Stimulated activated naive CD8-positive, alpha-beta T cell treated with anti-CD3 and anti-CD28 coated beads, Interleukin-15, Interleukin-2, amounts not matched to agents 100 ng/mL and 50 ng/mL, for 24 hours (primary cell): ENCODE measurements around the gene SNTG2.
"Not testable (repeated sequence)": the region's sequence is repeated elsewhere in the genome, so short reads cannot be mapped to it uniquely, and the experiment has no call there.

Experiments used
- H3K27ac Mint-ChIP-seq: one replicate; pipeline ENCODE4 v1.8.0; 2021; ENCODE audit warnings: mild to moderate bottlenecking, mixed read lengths
- H3K27me3 Mint-ChIP-seq: one replicate; pipeline ENCODE4 v1.8.0; 2021; ENCODE audit warnings: mixed read lengths
- H3K36me3 Mint-ChIP-seq: one replicate; pipeline ENCODE4 v1.8.0; 2021; ENCODE audit warnings: low read depth, mixed read lengths
- H3K4me1 Mint-ChIP-seq: one replicate; pipeline ENCODE4 v1.8.0; 2021; ENCODE audit warnings: low read depth, mixed read lengths
- H3K4me3 Mint-ChIP-seq: one replicate; pipeline ENCODE4 v1.8.0; 2021; ENCODE audit warnings: mild to moderate bottlenecking, mixed read lengths
- H3K9me3 Mint-ChIP-seq: one replicate; pipeline ENCODE4 v1.8.0; 2021; ENCODE audit warnings: mixed read lengths

The SNTG2 gene

GRCh38 chr2:1129982-1130381 lies 179.3 kb downstream of the SNTG2 start:
- Mint-ChIP-seq H3K4me3 (no peak overlapping the region), H3K27ac (no peak overlapping the region), H3K36me3 (peaks cover 4% of the 10 kb centered on the region), H3K4me1 (peaks cover 22% of the 10 kb centered on the region), H3K27me3 (peaks cover 10% of the 10 kb centered on the region), H3K9me3 (no peaks in the 10 kb centered on the region)

DNA sequence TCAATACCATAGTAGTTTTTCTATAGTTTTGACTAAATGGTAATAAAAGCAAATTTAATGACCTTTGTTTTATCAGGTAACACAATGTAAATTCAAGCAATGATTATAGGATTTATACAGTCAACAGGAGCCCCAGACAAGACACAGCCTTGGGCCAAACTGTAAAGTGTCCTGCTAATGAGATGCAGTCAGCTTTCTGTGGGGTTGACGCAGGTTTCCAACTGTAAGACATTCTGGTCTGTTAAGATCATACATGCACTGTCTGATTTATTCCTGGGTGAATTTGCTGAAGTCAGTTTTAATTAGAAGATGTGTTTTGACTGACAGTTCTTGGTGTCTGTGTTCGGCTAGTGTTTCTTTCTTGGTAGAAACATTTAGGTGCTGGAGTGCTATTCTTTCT lies 180.3 kb downstream of the SNTG2 start:
- H3K4me3 Mint-ChIP-seq: no peak overlapping the region
- peaks cover 4% of the 10 kb centered on the region for H3K36me3 Mint-ChIP-seq
- H3K27me3 Mint-ChIP-seq: peaks cover 10% of the 10 kb centered on the region
- peaks cover 22% of the 10 kb centered on the region for H3K4me1 Mint-ChIP-seq
- no peaks in the 10 kb centered on the region for H3K9me3 Mint-ChIP-seq
- no peak overlapping the region for H3K27ac Mint-ChIP-seq

DNA sequence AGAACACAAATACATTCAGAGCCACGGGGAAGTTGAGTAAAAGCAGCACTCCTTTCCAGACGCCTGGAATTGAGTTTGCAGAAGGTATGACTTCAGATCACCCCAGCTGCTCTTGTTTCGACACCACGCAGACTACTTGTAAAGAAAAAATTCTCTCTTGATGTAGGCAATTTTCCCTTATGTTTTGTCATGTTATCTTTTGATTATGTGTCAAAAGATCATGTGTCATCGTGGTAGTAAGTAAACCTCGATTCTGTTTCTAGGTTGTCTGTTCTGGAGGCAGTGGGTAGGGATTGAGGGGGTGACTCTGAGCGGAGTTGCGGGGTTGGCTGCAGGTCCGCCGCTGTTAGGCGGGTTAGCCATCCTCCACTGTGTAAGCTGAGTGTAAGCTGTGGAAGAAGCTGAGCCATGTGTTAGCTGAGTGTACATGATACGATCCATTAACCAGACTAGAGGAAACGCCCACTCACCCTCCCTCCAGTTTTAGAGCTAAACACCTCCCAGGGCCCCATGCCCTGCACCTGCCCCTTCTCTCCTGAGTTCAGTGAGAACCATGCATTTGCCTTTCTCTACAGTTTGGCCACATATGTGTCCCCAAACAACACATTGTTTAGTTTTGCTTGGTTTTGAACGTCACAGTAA lies 181.8 kb downstream of the SNTG2 start:
- H3K36me3 Mint-ChIP-seq: peaks cover 4% of the 10 kb centered on the region

DNA sequence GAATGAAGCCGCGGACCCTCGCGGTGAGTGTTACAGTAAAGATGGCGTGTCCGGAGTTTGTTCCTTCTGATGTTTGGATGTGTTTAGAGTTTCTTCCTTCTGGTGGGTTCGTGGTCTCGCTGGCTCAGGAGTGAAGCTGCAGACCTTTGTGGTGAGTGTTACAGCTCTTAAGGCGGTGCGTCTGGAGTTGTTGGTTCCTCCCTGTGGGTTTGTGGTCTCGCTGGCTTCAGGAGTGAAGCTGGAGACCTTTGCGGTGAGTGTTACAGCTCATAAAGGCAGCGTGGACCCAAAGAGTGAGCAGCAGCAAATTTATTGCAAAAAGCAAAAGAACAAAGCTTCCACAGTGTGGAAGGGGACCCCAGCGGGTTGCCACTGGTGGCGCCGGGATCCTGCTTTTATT lies 183.2 kb downstream of the SNTG2 start:
- H3K36me3 Mint-ChIP-seq, H3K9me3 Mint-ChIP-seq, H3K27me3 Mint-ChIP-seq: not testable (repeated sequence)
- peaks cover 38% of the 10 kb centered on the region for H3K4me1 Mint-ChIP-seq
- H3K4me3 Mint-ChIP-seq: peak overlapping the region; percentile 67
- H3K27ac Mint-ChIP-seq: peak overlapping the region; percentile 83

More for the DNA sequence above, 181.8 kb downstream of the SNTG2 start:
- no peak overlapping the region for H3K4me3 Mint-ChIP-seq
- peaks cover 38% of the 10 kb centered on the region for H3K4me1 Mint-ChIP-seq
- H3K27ac Mint-ChIP-seq: no peak overlapping the region
- H3K9me3 Mint-ChIP-seq: no peaks in the 10 kb centered on the region
- H3K27me3 Mint-ChIP-seq: peaks cover 10% of the 10 kb centered on the region

- Mint-ChIP-seq H3K9me3 (no peaks in the 10 kb centered on the region), H3K27me3 (peaks cover 10% of the 10 kb centered on the region), H3K4me1 (peaks cover 38% of the 10 kb centered on the region), H3K27ac (no peak overlapping the region), H3K4me3 (no peak overlapping the region), H3K36me3 (peaks cover 4% of the 10 kb centered on the region)
Measured at GRCh38 chr2:1134629-1135028, 184.0 kb downstream of the SNTG2 start.

GRCh38 chr2:1136067-1136466 lies 185.4 kb downstream of the SNTG2 start:
- Mint-ChIP-seq H3K27ac (peak overlapping the region; percentile 19), H3K36me3 (peaks cover 4% of the 10 kb centered on the region)

DNA sequence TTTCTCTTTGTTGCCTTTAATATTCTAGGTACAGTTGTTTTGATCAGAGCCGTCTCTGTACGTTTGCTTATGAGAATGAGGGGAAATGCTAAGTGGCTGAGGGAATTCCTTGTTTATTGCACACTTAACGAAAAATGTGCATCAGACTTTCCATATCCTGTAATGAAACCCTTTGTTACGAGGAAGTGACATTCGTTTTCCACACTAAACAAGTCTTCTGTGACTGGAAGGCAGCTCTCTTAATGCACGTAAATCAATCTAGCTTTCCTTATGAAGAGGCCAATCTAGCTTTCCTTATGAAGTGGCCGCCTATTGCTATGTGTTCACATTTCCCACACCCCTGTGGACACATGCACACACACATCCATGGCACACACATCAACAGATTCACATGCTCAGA lies 186.2 kb downstream of the SNTG2 start:
- Mint-ChIP-seq H3K27me3 (peaks cover 4% of the 10 kb centered on the region), H3K4me1 (peaks cover 44% of the 10 kb centered on the region), H3K4me3 (no peak overlapping the region), H3K9me3 (no peaks in the 10 kb centered on the region), H3K27ac (peak overlapping the region; percentile 75), H3K36me3 (peaks cover 4% of the 10 kb centered on the region)

More at GRCh38 chr2:1136067-1136466, 185.4 kb downstream of the SNTG2 start:
- Mint-ChIP-seq H3K4me3 (no peak overlapping the region), H3K27me3 (peaks cover 8% of the 10 kb centered on the region), H3K9me3 (no peaks in the 10 kb centered on the region), H3K4me1 (peaks cover 44% of the 10 kb centered on the region)

DNA sequence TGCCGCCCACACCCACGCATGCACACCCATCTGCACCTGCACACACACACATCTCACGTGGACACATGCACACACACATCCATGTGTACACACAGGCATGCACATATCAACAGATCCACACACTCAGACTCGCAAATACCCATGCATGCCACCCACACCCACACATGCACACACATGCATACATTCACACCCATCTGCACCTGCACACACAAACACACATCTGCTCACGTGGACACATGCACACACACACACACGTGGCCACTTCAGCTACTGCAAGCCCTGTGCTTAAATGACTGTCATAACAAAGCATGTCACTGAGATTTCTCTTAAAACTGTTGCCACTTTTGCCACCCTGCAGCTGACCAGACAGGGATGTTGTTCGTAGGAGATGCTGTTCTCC lies 186.6 kb downstream of the SNTG2 start:
- Mint-ChIP-seq H3K36me3 (peaks cover 4% of the 10 kb centered on the region), H3K4me1 (peaks cover 42% of the 10 kb centered on the region), H3K9me3 (no peaks in the 10 kb centered on the region), H3K27me3 (peaks cover 4% of the 10 kb centered on the region), H3K27ac (peak overlapping the region; percentile 75), H3K4me3 (no peak overlapping the region)

DNA sequence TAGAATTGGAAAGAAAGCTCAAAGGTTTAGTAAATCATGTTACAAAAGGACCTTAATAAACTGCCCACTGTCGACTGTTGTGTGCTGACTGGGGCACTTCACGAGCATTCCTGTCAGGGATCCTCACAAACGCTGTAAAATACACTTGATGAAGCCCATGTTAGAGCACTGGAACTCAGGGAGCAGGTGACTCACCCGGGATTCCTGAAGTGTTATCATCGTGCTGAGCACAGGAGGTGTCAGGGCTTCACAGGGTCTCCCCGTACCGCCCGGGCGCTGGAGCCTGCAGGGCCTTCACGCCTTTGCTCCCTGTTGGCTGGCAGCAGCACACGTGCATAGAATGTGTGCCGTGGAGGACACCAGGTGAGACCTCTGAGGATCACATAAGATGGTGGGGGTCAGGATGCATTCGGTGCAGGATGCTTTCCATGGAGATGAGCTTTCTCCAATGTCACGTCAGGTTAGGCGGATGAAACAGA lies 187.3 kb downstream of the SNTG2 start:
- Mint-ChIP-seq H3K4me3 (no peak overlapping the region), H3K27ac (no peak overlapping the region), H3K4me1 (peaks cover 37% of the 10 kb centered on the region), H3K36me3 (peaks cover 4% of the 10 kb centered on the region), H3K27me3 (peaks cover 4% of the 10 kb centered on the region), H3K9me3 (no peaks in the 10 kb centered on the region)

DNA sequence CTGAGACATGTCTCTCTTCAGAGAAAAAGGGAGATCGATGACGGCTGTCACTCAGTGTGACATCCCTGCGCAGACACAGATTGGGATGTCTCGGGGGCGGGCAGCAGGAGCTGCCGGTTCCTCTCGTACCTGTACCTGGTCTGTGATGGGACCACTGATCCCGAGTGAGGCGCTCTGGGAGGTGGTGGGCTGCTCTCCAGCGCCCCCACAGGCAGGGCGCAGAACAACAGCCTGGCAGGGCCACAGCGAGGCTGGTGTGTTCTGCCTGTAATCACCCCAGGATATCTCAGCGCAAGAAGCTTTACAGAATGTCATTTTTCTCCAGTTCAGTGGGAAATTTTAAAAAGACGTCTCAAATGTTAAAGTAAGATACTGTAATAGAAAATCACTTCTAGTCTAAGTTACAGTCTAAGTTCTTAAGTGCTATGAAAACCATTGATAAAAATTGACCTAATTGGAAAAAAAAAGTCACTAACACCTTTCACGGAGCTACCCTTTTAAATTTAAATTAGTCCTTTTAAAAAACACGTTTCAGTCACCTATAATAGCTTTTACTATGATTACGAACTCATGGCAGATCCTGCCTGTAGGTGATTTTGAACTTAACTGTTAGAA lies 189.8 kb downstream of the SNTG2 start:
- H3K4me1 Mint-ChIP-seq: peaks cover 29% of the 10 kb centered on the region
- no peak overlapping the region for H3K27ac Mint-ChIP-seq
- H3K9me3 Mint-ChIP-seq: no peaks in the 10 kb centered on the region
- peaks cover 3% of the 10 kb centered on the region for H3K36me3 Mint-ChIP-seq
- no peak overlapping the region for H3K4me3 Mint-ChIP-seq
- no peaks in the 10 kb centered on the region for H3K27me3 Mint-ChIP-seq

- Mint-ChIP-seq H3K4me3 (no peak overlapping the region), H3K4me1 (peaks cover 27% of the 10 kb centered on the region), H3K27me3 (no peaks in the 10 kb centered on the region), H3K27ac (no peak overlapping the region), H3K36me3 (peaks cover 3% of the 10 kb centered on the region), H3K9me3 (no peaks in the 10 kb centered on the region)
Measured at GRCh38 chr2:1141079-1141478, 190.4 kb downstream of the SNTG2 start.

- Mint-ChIP-seq H3K4me3 (no peak overlapping the region), H3K4me1 (peaks cover 13% of the 10 kb centered on the region), H3K36me3 (peaks cover 3% of the 10 kb centered on the region), H3K9me3 (no peaks in the 10 kb centered on the region), H3K27ac (no peak overlapping the region), H3K27me3 (no peaks in the 10 kb centered on the region)
Measured at GRCh38 chr2:1143129-1143528, 192.5 kb downstream of the SNTG2 start.

GRCh38 chr2:1147873-1148612 lies 197.4 kb downstream of the SNTG2 start:
- H3K4me3 Mint-ChIP-seq: no peak overlapping the region
- no peaks in the 10 kb centered on the region for H3K9me3 Mint-ChIP-seq
- peaks cover 4% of the 10 kb centered on the region for H3K4me1 Mint-ChIP-seq
- no peaks in the 10 kb centered on the region for H3K27me3 Mint-ChIP-seq
- peaks cover 3% of the 10 kb centered on the region for H3K36me3 Mint-ChIP-seq
- H3K27ac Mint-ChIP-seq: no peak overlapping the region

- no peaks in the 10 kb centered on the region for H3K4me1 Mint-ChIP-seq
- H3K4me3 Mint-ChIP-seq: no peak overlapping the region
- no peaks in the 10 kb centered on the region for H3K9me3 Mint-ChIP-seq
- H3K36me3 Mint-ChIP-seq: no peaks in the 10 kb centered on the region
- H3K27ac Mint-ChIP-seq: no peak overlapping the region
- no peaks in the 10 kb centered on the region for H3K27me3 Mint-ChIP-seq
Measured at GRCh38 chr2:1150724-1151511, 200.3 kb downstream of the SNTG2 start.

DNA sequence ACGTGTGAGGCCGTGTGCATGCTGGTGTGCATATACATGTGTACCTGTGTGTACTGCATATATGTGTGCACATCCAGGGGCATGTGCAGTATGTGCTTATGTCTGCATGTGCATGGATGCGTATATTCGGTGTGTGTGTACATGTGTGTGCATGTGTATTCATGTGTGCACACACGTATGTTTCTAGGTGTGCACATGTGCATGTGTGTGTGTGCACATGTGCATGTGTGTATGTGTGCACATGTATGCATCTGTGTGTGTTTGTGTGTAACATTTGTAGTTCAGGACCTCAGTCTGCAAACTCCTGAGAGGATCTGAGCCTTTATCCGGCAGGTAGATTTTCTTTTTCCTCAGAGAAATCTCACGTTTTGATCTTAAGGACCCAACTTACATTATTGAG lies 201.7 kb downstream of the SNTG2 start:
- H3K27me3 Mint-ChIP-seq: no peaks in the 10 kb centered on the region
- H3K4me1 Mint-ChIP-seq: no peaks in the 10 kb centered on the region
- no peaks in the 10 kb centered on the region for H3K9me3 Mint-ChIP-seq

More for the DNA sequence above, 201.7 kb downstream of the SNTG2 start:
- Mint-ChIP-seq H3K36me3 (no peaks in the 10 kb centered on the region), H3K4me3 (no peak overlapping the region), H3K27ac (no peak overlapping the region)
